NB4 (cell line): Measurements from ENCODE around the gene SWSAP1.

Experiments used
- DNase-seq: peaks from one replicate; pipeline ENCODE4 v3.0.0; 2010; ENCODE audit warnings: low read depth
- H3K4me3 ChIP-seq: one replicate; pipeline ENCODE4 v1.5.1; 2011; ENCODE audit warnings: mild to moderate bottlenecking, low read depth, low read length, moderate library complexity
- CTCF ChIP-seq: IDR thresholded peaks from one replicate; pipeline ENCODE4 v1.5.1; 2012; ENCODE audit warnings: low read depth, low read length
- MAX ChIP-seq: IDR thresholded peaks from 2 replicates; pipeline ENCODE4 v1.6.1; 2011; ENCODE audit warnings: low read depth, low read length
- MYC ChIP-seq: IDR thresholded peaks from 2 replicates; pipeline ENCODE4 v1.6.1; 2011; ENCODE audit warnings: low read depth, low read length
- POLR2A ChIP-seq: IDR thresholded peaks from 2 replicates; pipeline ENCODE4 v1.6.1; 2011; ENCODE audit warnings: mild to moderate bottlenecking; ENCODE audit not compliant: insufficient read length; ENCODE audit errors: extremely low read depth

SWSAP1 gene, protein sequence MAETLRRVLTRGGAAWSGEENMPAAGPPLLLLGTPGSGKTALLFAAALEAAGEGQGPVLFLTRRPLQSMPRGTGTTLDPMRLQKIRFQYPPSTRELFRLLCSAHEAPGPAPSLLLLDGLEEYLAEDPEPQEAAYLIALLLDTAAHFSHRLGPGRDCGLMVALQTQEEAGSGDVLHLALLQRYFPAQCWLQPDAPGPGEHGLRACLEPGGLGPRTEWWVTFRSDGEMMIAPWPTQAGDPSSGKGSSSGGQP

GRCh38 chr19:11374433-11375142 is at the start of gene SWSAP1:
Gene SWSAP1 (plus strand): TSS chr19:11374666. CDS start chr19:11374681, 15 bp downstream.
- DNase-seq = peak; percentile 99
- H3K4me3 ChIP-seq = peak within 1 kb of the TSS; percentile 60
- TF ChIP-seq MAX (peak; percentile 74), POLR2A (peak; percentile 63), MYC (peak; percentile 73), CTCF (no peak)

GRCh38 chr19:11324748-11325389 is 49.6 kb upstream of the SWSAP1 start:
- no peak overlapping the region for H3K4me3 ChIP-seq
- no peak for DNase-seq

DNA sequence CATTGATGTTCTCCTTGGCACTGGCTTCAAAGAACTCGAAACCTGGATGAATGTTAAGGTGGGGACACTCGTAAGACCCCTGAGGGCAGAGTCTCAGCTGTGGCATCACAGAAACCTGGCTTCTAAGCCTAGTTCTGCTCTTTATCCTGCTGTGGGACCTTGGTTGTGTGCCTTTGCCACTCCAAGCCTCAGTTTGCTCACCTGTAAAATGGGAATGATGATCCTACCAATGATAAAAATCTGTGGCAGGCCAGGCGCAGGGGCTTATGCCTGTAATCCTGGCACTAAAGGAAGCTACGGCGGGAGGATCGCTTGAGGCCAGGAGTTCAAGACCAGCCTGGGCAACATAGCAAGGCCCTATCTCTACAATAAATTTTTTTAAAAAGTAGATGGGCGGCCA is 48.9 kb upstream of the SWSAP1 start:
- no peak overlapping the region for H3K4me3 ChIP-seq
- no peak for DNase-seq
- TF ChIP-seq CTCF (no peak), MAX (no peak), MYC (no peak), POLR2A (no peak)

More at GRCh38 chr19:11324748-11325389, 49.6 kb upstream of the SWSAP1 start:
- TF ChIP-seq MYC (no peak), CTCF (no peak)

- no peak for DNase-seq
- H3K4me3 ChIP-seq = no peak overlapping the region
- TF ChIP-seq CTCF (no peak), MAX (no peak), MYC (no peak), POLR2A (no peak)
Measured at GRCh38 chr19:11330127-11330526, 44.3 kb upstream of the SWSAP1 start.

DNA sequence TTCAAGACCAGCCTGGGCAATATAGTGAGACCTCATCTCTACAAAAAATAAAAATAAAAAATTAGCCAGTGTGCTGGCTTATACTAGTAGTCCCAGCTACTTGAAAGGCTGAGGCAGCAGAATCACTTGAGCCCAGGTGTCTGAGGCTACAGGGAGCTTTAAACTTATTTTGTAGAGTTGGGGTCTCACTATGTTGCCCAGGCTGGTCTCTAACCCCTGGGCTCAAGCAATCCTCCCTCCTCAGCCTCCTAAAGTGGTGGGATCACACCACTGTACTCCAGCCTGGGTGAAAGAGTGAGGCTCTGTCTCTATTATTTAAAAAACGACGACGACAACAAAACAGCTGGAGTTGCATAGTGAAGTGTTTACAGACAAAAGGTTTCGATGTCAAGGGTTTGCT is 43.0 kb upstream of the SWSAP1 start:
- no peak for TF ChIP-seq MAX
- TF ChIP-seq MYC = no peak
- no peak for TF ChIP-seq CTCF
- TF ChIP-seq POLR2A = no peak
- DNase-seq = no peak
- H3K4me3 ChIP-seq = no peak overlapping the region
